Uterus (tissue), 2 donors: ENCODE data around the gene ACOX2.

Source experiments
- CTCF ChIP-seq, 4 experiments: fragments of 200-600 bp in 2 of 4; fragments of 450-650 bp in 2 of 4; sonication (generic) in 2 of 4; IDR thresholded peaks; one replicate each; pipeline ENCODE4 v1.5.1; 2016 to 2019; ENCODE audit warnings: antibody characterized with exemption in 4 of 4, mild to moderate bottlenecking in 2 of 4, moderate library complexity in 1 of 4
- POLR2A ChIP-seq, 2 donors: fragments of 450-650 bp; IDR thresholded peaks; one replicate each; pipeline ENCODE4 v1.6.1; 2016; ENCODE audit warnings: antibody characterized with exemption in 2 of 2, mild to moderate bottlenecking in 1 of 2, moderate library complexity in 1 of 2

- TF ChIP-seq POLR2A (IDR thresholded peaks at IDR 0.05) (no peak), CTCF (IDR thresholded peaks at IDR 0.05) (no peak)
These were observed 35.7 kb upstream of the ACOX2 start for GRCh38 chr3:58572634-58573230.
